SK-N-SH (cell line): ENCODE data around the gene FIGN.

ENCODE experiments used
- CTCF ChIP-seq: fragments of 200-600 bp; sonication (generic); IDR thresholded peaks from 2 replicates; pipeline ENCODE4 v1.6.1; 2017; ENCODE audit warnings: antibody characterized with exemption, mild to moderate bottlenecking, moderate library complexity
- ELF1 ChIP-seq: IDR thresholded peaks from 2 replicates; pipeline ENCODE4 v1.4.0; 2012
- POLR2AphosphoS5 ChIP-seq: IDR thresholded peaks from 2 replicates; pipeline ENCODE4 v1.6.1; 2012; ENCODE audit warnings: low read depth, low read length
- RFX5 ChIP-seq: IDR thresholded peaks from 2 replicates; pipeline ENCODE4 v1.6.1; 2012; ENCODE audit warnings: mild to moderate bottlenecking, improper control_type of control experiment, low read length
- SIN3A ChIP-seq: IDR thresholded peaks from 2 replicates; pipeline ENCODE4 v1.6.1; 2012; ENCODE audit warnings: low read depth, mild to moderate bottlenecking, low read length, moderate library complexity, borderline replicate concordance
- TAF1 ChIP-seq: IDR thresholded peaks from 2 replicates; pipeline ENCODE4 v1.6.1; 2012; ENCODE audit warnings: low read depth, mild to moderate bottlenecking, low read length, moderate library complexity, borderline replicate concordance
- USF1 ChIP-seq: IDR thresholded peaks from 2 replicates; pipeline ENCODE4 v1.4.0; 2012; ENCODE audit warnings: low read depth, borderline replicate concordance
- USF2 ChIP-seq: fragments of 150-350 bp; IDR thresholded peaks from 2 replicates; pipeline ENCODE4 v1.6.1; 2017; ENCODE audit warnings: antibody characterized with exemption, low read length, low read depth, borderline replicate concordance
- TF ChIP-seq, protein P1 (sequence below): IDR thresholded peaks from 2 replicates; pipeline ENCODE4; 2012

- TF ChIP-seq USF1 (no peak), CTCF (no peak), ELF1 (no peak), RFX5 (no peak), POLR2AphosphoS5 (no peak), SIN3A (no peak), USF2 (no peak), TAF1 (no peak)
- TF ChIP-seq, protein P1, sequence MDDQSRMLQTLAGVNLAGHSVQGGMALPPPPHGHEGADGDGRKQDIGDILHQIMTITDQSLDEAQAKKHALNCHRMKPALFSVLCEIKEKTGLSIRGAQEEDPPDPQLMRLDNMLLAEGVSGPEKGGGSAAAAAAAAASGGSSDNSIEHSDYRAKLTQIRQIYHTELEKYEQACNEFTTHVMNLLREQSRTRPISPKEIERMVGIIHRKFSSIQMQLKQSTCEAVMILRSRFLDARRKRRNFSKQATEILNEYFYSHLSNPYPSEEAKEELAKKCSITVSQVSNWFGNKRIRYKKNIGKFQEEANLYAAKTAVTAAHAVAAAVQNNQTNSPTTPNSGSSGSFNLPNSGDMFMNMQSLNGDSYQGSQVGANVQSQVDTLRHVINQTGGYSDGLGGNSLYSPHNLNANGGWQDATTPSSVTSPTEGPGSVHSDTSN, result no peak
Measured at GRCh38 chr2:163548970-163549369, 186.8 kb downstream of the FIGN start.
